22Rv1 (cell line): ENCODE measurements around the gene ZNF845.

ENCODE experiments used
- ZFX ChIP-seq: fragments of 450-650 bp; IDR thresholded peaks from 2 replicates; pipeline ENCODE4 v1.6.1; 2017; ENCODE audit warnings: antibody characterized with exemption, borderline replicate concordance
- TF ChIP-seq, protein P1 (sequence below): fragments of 450-650 bp; IDR thresholded peaks from 2 replicates; pipeline ENCODE4 v1.5.1; 2017; ENCODE audit warnings: mild to moderate bottlenecking

DNA sequence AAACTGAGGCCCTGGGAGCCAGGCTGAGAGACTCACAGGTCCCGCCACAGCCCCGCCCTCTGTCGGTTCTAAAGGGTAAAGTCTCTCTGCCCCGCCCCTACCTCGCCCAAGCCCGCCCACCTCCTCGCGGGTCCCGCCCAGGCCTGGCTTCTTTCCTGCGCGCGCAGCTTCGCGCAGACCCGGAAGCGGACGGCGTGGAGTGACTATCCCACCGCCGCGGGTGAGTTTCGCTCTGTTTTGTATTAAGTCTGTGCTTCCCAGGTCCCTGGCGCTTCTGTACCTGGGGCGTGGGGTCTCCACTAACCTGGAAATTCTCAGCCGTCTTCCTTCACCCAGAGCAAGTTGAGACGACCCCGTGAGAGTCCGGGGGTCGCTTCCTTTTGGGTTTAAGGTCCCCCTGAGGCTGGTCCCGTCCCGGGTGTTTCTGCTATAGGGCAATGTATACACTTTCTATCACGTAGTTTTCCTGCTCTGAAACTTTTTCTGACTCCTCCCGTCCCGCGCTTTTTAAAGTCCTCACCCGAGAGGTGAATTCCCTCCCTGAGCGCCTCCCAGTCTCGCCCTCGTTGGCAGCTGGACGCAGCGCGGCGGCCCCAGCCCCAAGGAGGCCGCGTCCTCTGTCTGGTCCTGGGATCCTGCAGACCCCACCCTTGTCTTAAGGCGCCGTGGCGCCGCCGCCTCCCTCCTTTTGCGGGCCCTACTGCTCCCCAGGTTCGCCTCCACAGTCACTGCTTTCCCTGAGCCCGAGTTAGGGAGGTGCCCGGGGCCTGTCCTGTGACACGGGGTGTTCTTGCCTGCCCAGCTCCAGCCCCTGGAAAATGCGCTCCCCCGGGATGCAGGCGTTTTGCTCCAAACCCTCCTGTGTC, 61.7 kb downstream of the ZNF845 start, which contains the start of gene ZNF765:
- TF ChIP-seq, protein P1, sequence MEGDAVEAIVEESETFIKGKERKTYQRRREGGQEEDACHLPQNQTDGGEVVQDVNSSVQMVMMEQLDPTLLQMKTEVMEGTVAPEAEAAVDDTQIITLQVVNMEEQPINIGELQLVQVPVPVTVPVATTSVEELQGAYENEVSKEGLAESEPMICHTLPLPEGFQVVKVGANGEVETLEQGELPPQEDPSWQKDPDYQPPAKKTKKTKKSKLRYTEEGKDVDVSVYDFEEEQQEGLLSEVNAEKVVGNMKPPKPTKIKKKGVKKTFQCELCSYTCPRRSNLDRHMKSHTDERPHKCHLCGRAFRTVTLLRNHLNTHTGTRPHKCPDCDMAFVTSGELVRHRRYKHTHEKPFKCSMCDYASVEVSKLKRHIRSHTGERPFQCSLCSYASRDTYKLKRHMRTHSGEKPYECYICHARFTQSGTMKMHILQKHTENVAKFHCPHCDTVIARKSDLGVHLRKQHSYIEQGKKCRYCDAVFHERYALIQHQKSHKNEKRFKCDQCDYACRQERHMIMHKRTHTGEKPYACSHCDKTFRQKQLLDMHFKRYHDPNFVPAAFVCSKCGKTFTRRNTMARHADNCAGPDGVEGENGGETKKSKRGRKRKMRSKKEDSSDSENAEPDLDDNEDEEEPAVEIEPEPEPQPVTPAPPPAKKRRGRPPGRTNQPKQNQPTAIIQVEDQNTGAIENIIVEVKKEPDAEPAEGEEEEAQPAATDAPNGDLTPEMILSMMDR: peak; percentile 62
- TF ChIP-seq ZFX: no peak
